WTC11 (cell line): ENCODE results near the gene PLXNC1. TPM values are rescaled to one million over a fixed set of nuclear protein-coding genes. Genes with fewer than 3 reads are reported as not detected.

Source experiments
- ATAC-seq: fragments of 200-7000 bp; cut with Tn5 transposase; 2 replicates; pipeline ENCODE4 v1.10.0; 2021; ENCODE audit warnings: mild to moderate bottlenecking, moderate library complexity
- CTCF ChIA-PET: fragments of 300-600 bp; sonication (Branson Sonifier 250); formaldehyde crosslinking; loops from one replicate; lab custom pipeline; 2021; ENCODE audit warnings: antibody characterized with exemption; lab: Charles Lee
- POLR2A ChIA-PET: fragments of 350-600 bp; sonication (Branson Sonifier 250); formaldehyde crosslinking; loops from one replicate; lab custom pipeline; 2021; ENCODE audit warnings: antibody characterized with exemption; lab: Charles Lee
- DNase-seq: peaks from one replicate; pipeline ENCODE4 v3.0.0; 2021; ENCODE audit warnings: low spot score
- H3K27ac Mint-ChIP-seq: 2 replicates; pipeline ENCODE4 v1.8.0; 2021; ENCODE audit warnings: mixed read lengths
- H3K27me3 Mint-ChIP-seq: 2 replicates; pipeline ENCODE4 v1.8.0; 2021; ENCODE audit warnings: low read depth, mild to moderate bottlenecking, moderate library complexity, mixed read lengths
- H3K36me3 Mint-ChIP-seq: 2 replicates; pipeline ENCODE4 v1.8.0; 2021; ENCODE audit warnings: mixed read lengths
- H3K4me1 Mint-ChIP-seq: 2 replicates; pipeline ENCODE4 v1.8.0; 2022; ENCODE audit warnings: mixed read lengths
- H3K4me3 Mint-ChIP-seq: 2 replicates; pipeline ENCODE4 v1.8.0; 2021; ENCODE audit warnings: mild to moderate bottlenecking, moderate library complexity, mixed read lengths
- H3K9me3 Mint-ChIP-seq: 2 replicates; pipeline ENCODE4 v1.8.0; 2021; ENCODE audit warnings: mixed read lengths
- ATF1 ChIP-seq: sonication (generic); formaldehyde crosslinking; IDR thresholded peaks from 2 replicates; pipeline ENCODE4 v1.8.1; 2023; ENCODE audit warnings: mild to moderate bottlenecking, moderate library complexity, missing genetic modification reagents
- E2F1 ChIP-seq: sonication (generic); formaldehyde crosslinking; IDR thresholded peaks from 2 replicates; pipeline ENCODE4 v1.8.0; 2022; ENCODE audit warnings: mild to moderate bottlenecking, missing genetic modification reagents
- ESRRA ChIP-seq: sonication (generic); formaldehyde crosslinking; IDR thresholded peaks from 2 replicates; pipeline ENCODE4 v1.8.1; 2022; ENCODE audit warnings: mild to moderate bottlenecking, missing genetic modification reagents, borderline replicate concordance
- IRF2 ChIP-seq: sonication (generic); formaldehyde crosslinking; IDR thresholded peaks from 2 replicates; pipeline ENCODE4 v1.8.0; 2022; ENCODE audit warnings: low read depth, missing genetic modification reagents, borderline replicate concordance
- MXD4 ChIP-seq: fragments of 250-450 bp; sonication (Bioruptor Pico); IDR thresholded peaks from 2 replicates; pipeline ENCODE4 v1.8.0; 2021; ENCODE audit warnings: mild to moderate bottlenecking, moderate library complexity, borderline replicate concordance
- NFE2L1 ChIP-seq: sonication (generic); formaldehyde crosslinking; IDR thresholded peaks from 2 replicates; pipeline ENCODE4 v1.8.1; 2023; ENCODE audit warnings: missing genetic modification reagents
- OVOL2 ChIP-seq: fragments of 250-450 bp; sonication (Bioruptor Pico); IDR thresholded peaks from 2 replicates; pipeline ENCODE4 v1.9.0; 2021; ENCODE audit warnings: mild to moderate bottlenecking, borderline replicate concordance
- SOX15 ChIP-seq: fragments of 250-450 bp; sonication (Bioruptor Pico); IDR thresholded peaks from 2 replicates; pipeline ENCODE4 v1.9.0; 2021; ENCODE audit warnings: mild to moderate bottlenecking
- TCF7 ChIP-seq: sonication (generic); formaldehyde crosslinking; IDR thresholded peaks from 2 replicates; pipeline ENCODE4 v1.8.0; 2022; ENCODE audit warnings: mild to moderate bottlenecking, low read depth, missing genetic modification reagents, moderate library complexity
- USF2 ChIP-seq: sonication (generic); formaldehyde crosslinking; IDR thresholded peaks from 2 replicates; pipeline ENCODE4 v1.8.1; 2023; ENCODE audit warnings: mild to moderate bottlenecking, missing genetic modification reagents, moderate library complexity
- ZNF281 ChIP-seq: sonication (generic); formaldehyde crosslinking; IDR thresholded peaks from 2 replicates; pipeline ENCODE4 v1.8.0; 2023; ENCODE audit warnings: mild to moderate bottlenecking, missing genetic modification reagents
- ZNF396 ChIP-seq: fragments of 250-450 bp; sonication (Bioruptor Pico); IDR thresholded peaks from 2 replicates; pipeline ENCODE4 v1.8.0; 2021; ENCODE audit warnings: mild to moderate bottlenecking, moderate library complexity, borderline replicate concordance
- ZNF423 ChIP-seq: fragments of 250-450 bp; sonication (Bioruptor Pico); IDR thresholded peaks from 2 replicates; pipeline ENCODE4 v2.1.2; 2022; ENCODE audit warnings: mild to moderate bottlenecking, moderate library complexity
- ZNF425 ChIP-seq: fragments of 250-450 bp; sonication (Bioruptor Pico); conservative IDR thresholded peaks from 2 replicates; pipeline ENCODE4 v1.9.0; 2021; ENCODE audit warnings: mild to moderate bottlenecking
- total RNA-seq: library from RNA; stranded (reverse); gene quantifications from 3 replicates; pipeline ENCODE4 v1.2.3, GENCODE V29; 2021
- TF ChIP-seq, protein P1 (sequence below): sonication (generic); formaldehyde crosslinking; IDR thresholded peaks from 2 replicates; pipeline ENCODE4 v1.8.0; 2023; ENCODE audit warnings: missing genetic modification reagents
- TF ChIP-seq, protein P2 (sequence below): fragments of 250-450 bp; sonication (Bioruptor Pico); IDR thresholded peaks from 2 replicates; pipeline ENCODE4 v1.9.0; 2021; ENCODE audit warnings: moderate library complexity, mild to moderate bottlenecking, inconsistent platforms, borderline replicate concordance

The PLXNC1 gene
- total RNA-seq, 1 experiment from 2014 or later = 3.1 TPM

DNA sequence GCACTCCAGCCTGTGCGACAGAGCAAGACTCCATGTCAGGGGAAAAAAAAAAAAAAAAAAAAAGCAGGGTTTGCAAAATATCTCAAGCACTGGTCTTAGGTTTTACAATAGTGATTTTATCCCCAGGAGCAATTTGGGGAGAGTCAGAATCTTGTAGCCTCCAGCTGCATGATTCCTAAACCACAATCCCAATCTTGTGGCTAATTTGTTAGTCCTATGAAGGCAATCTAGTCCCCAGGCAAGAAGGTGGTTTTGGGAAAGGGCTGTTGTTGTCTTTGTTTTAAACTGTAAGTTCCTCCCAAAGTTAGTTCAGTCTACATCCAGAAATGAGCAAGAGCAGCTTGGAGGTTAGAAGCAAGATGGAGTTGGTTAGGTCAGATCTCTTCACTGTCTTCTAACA, 135.7 kb downstream of the PLXNC1 start:
- Mint-ChIP-seq H3K4me3 (no peak overlapping the region), H3K27me3 (no peaks in the 10 kb centered on the region), H3K36me3 (no peaks in the 10 kb centered on the region), H3K9me3 (no peaks in the 10 kb centered on the region), H3K27ac (no peak overlapping the region), H3K4me1 (peaks cover 28% of the 10 kb centered on the region)
- ChIA-PET CTCF (no interaction called here), POLR2A (interaction anchor here (0.6 kb wide), 1 partner anchor 86 kb away, joined by 4 read pairs; no protein-coding TSS in a partner anchor)
- ATAC-seq (no peak), DNase-seq (no peak)
- no peak for TF ChIP-seq E2F1 (CRISPR knock-in tag)
- no peak for TF ChIP-seq ZNF423 (CRISPR knock-in tag)
- TF ChIP-seq ZNF281 = no peak
- TF ChIP-seq ESRRA = no peak
- TF ChIP-seq, protein P1, sequence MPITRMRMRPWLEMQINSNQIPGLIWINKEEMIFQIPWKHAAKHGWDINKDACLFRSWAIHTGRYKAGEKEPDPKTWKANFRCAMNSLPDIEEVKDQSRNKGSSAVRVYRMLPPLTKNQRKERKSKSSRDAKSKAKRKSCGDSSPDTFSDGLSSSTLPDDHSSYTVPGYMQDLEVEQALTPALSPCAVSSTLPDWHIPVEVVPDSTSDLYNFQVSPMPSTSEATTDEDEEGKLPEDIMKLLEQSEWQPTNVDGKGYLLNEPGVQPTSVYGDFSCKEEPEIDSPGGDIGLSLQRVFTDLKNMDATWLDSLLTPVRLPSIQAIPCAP = no peak
- TF ChIP-seq, protein P2, sequence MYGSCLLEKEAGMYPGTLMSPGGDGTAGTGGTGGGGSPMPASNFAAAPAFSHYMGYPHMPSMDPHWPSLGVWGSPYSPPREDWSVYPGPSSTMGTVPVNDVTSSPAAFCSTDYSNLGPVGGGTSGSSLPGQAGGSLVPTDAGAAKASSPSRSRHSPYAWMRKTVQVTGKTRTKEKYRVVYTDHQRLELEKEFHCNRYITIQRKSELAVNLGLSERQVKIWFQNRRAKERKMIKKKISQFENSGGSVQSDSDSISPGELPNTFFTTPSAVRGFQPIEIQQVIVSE (CRISPR knock-in tag) = no peak
- no peak for TF ChIP-seq NFE2L1 (CRISPR knock-in tag)
- TF ChIP-seq MXD4 = no peak
- TF ChIP-seq USF2 (CRISPR knock-in tag) = no peak
- TF ChIP-seq ZNF425 (CRISPR knock-in tag) = no peak
- no peak for TF ChIP-seq SOX15 (CRISPR knock-in tag)

DNA sequence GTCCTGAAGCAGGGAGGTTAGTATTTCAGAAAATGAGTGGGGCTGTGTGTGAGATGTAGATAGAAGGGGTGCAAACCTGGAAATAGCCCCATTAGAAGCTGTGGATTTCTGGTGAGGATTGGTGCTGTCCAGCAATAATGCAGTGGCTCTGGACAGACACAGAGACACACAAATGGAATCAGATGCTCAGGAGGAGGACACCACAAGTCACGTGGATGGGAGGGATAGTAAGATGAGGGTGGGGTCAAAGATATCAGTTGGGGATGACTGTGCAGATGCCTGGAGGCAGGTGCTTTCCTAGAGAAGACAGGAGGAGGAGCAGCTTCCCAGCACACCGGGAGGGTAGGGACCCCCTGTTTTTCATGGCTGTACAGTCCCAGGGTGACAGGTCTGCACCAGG, 136.5 kb downstream of the PLXNC1 start:
- ATAC-seq = no peak
- Mint-ChIP-seq H3K27ac (no peak overlapping the region), H3K27me3 (no peaks in the 10 kb centered on the region), H3K4me3 (no peak overlapping the region)
- CTCF ChIA-PET = no interaction called here
- DNase-seq = no peak
- TF ChIP-seq ATF1 = no peak
- no peak for TF ChIP-seq OVOL2 (CRISPR knock-in tag)
- TF ChIP-seq SOX15 (CRISPR knock-in tag) = no peak
- TF ChIP-seq IRF2 (CRISPR knock-in tag) = no peak
- no peak for TF ChIP-seq TCF7 (CRISPR knock-in tag)
- TF ChIP-seq ZNF396 (CRISPR knock-in tag) = no peak
- TF ChIP-seq, all 79 proteins: peak for 0
- H3K4me1 Mint-ChIP-seq = peaks cover 36% of the 10 kb centered on the region
- POLR2A ChIA-PET = no interaction called here
- no peaks in the 10 kb centered on the region for H3K9me3 Mint-ChIP-seq
- no peaks in the 10 kb centered on the region for H3K36me3 Mint-ChIP-seq
